Gastroesophageal sphincter (tissue), 3 donors: Measurements from ENCODE around the gene MLXIP.

ENCODE experiments used
- CTCF ChIP-seq, 4 experiments: fragments of 200-600 bp in 2 of 4; fragments of 450-650 bp in 2 of 4; sonication (generic) in 1 of 4; IDR thresholded peaks; one replicate each; pipeline ENCODE4 v1.5.1; 2017 to 2019; ENCODE audit warnings: antibody characterized with exemption in 4 of 4, mild to moderate bottlenecking in 2 of 4, moderate library complexity in 2 of 4
- POLR2A ChIP-seq, 2 donors: fragments of 450-650 bp; IDR thresholded peaks; one replicate each; pipeline ENCODE4 v1.6.1; 2017; ENCODE audit warnings: antibody characterized with exemption in 2 of 2, mild to moderate bottlenecking in 2 of 2, moderate library complexity in 1 of 2

GRCh38 chr12:122166422-122167349 is 88.1 kb downstream of the MLXIP start:
- TF ChIP-seq CTCF (IDR thresholded peaks at IDR 0.05) (no peak), POLR2A (IDR thresholded peaks at IDR 0.05) (no peak)
